ENCODE data around the gene MINDY3. TPM values are rescaled to one million over a fixed set of nuclear protein-coding genes. Genes with fewer than 3 reads are reported as not detected.

The MINDY3 gene
- total RNA-seq, 5 donors from 2014 or later (not counting 1 experiment from before 2014, with no cell fraction given), result 23.6 to 38.0 (median 29.0) TPM

GRCh38 chr10:15751046-15751445, 109.3 kb downstream of the MINDY3 start:
- no peaks in the 10 kb centered on the region for H3K36me3 ChIP-seq (ENCODE audit: control insufficient read depth in 2 of 2, extremely low read depth in 1 of 2, insufficient read depth in 1 of 2, low read length in 1 of 2)

GRCh38 chr10:15748126-15748525, 112.2 kb downstream of the MINDY3 start:
- no peaks in the 10 kb centered on the region for H3K36me3 Mint-ChIP-seq
- Histone ChIP-seq H3K27ac (ENCODE audit: low read length) (no peak overlapping the region), H3K36me3 (ENCODE audit: control insufficient read depth in 2 of 2, extremely low read depth in 1 of 2, insufficient read depth in 1 of 2, low read length in 1 of 2) (no peaks in the 10 kb centered on the region), H3K4me1 (ENCODE audit: control insufficient read depth in 1 of 2, extremely low read depth in 1 of 2, insufficient read depth in 2 of 2, low read length in 2 of 2) (no peaks in the 10 kb centered on the region), H3K9me3 (no peaks in the 10 kb centered on the region), H3K27me3 (replicated peaks in 1 of 2; ENCODE audit: control insufficient read depth in 2 of 2, extremely low read depth in 1 of 2, insufficient read depth in 2 of 2, low read length in 1 of 2) (peaks cover 0 to 8% of the 10 kb centered on the region in 2 experiments), H3K4me3 (ENCODE audit: control insufficient read depth in 1 of 2, extremely low read depth in 1 of 2, low read length in 1 of 2) (no peak overlapping the region)
- no peak overlapping the region for H3K4me3 Mint-ChIP-seq
- ChIA-PET POLR2A (no interaction called here), CTCF (no interaction called here)
- ATAC-seq (replicated peaks in 1 of 4) (no peak), DNase-seq (no peak)
- H3K27ac Mint-ChIP-seq, result no peak overlapping the region
- peaks cover 19 to 20% of the 10 kb centered on the region in 2 donors for H3K27me3 Mint-ChIP-seq
- H3K4me1 Mint-ChIP-seq, result no peaks in the 10 kb centered on the region
- H3K9me3 Mint-ChIP-seq, result no peaks in the 10 kb centered on the region
- no CpG with 5 or more reads among the region's 3 CpGs for WGBS (ENCODE audit: insufficient coverage)

More at GRCh38 chr10:15751046-15751445, 109.3 kb downstream of the MINDY3 start:
- H3K4me3 ChIP-seq (ENCODE audit: control insufficient read depth in 1 of 2, extremely low read depth in 1 of 2, low read length in 1 of 2), result no peak overlapping the region
- Mint-ChIP-seq H3K4me1 (no peaks in the 10 kb centered on the region), H3K36me3 (no peaks in the 10 kb centered on the region), H3K27me3 (peaks cover 20 to 27% of the 10 kb centered on the region in 2 donors), H3K4me3 (no peak overlapping the region), H3K9me3 (no peaks in the 10 kb centered on the region), H3K27ac (no peak overlapping the region)
- ChIA-PET CTCF (no interaction called here), POLR2A (no interaction called here)
- H3K9me3 ChIP-seq, result no peaks in the 10 kb centered on the region
- peaks cover 0 to 11% of the 10 kb centered on the region in 2 experiments for H3K27me3 ChIP-seq (replicated peaks in 1 of 2; ENCODE audit: control insufficient read depth in 2 of 2, extremely low read depth in 1 of 2, insufficient read depth in 2 of 2, low read length in 1 of 2)
- DNase-seq (no peak), ATAC-seq (replicated peaks in 1 of 4) (no peak)
- no CpG with 5 or more reads among the region's 5 CpGs for WGBS (ENCODE audit: insufficient coverage)
- no peaks in the 10 kb centered on the region for H3K4me1 ChIP-seq (ENCODE audit: control insufficient read depth in 1 of 2, extremely low read depth in 1 of 2, insufficient read depth in 2 of 2, low read length in 2 of 2)
- no peak overlapping the region for H3K27ac ChIP-seq (ENCODE audit: low read length)

GRCh38 chr10:15747632-15748031, 112.7 kb downstream of the MINDY3 start:
- H3K4me1 Mint-ChIP-seq, result no peaks in the 10 kb centered on the region
- H3K4me3 ChIP-seq (ENCODE audit: control insufficient read depth in 1 of 2, extremely low read depth in 1 of 2, low read length in 1 of 2), result no peak overlapping the region
- DNase-seq (no peak), ATAC-seq (replicated peaks in 1 of 4) (no peak)
- no peak overlapping the region for H3K4me3 Mint-ChIP-seq
- ChIA-PET CTCF (no interaction called here), POLR2A (no interaction called here)
- peaks cover 14 to 16% of the 10 kb centered on the region in 2 donors for H3K27me3 Mint-ChIP-seq
- no peak overlapping the region for H3K27ac ChIP-seq (ENCODE audit: low read length)
- WGBS (ENCODE audit: insufficient coverage), result 83% methylated on average over 2 of the region's 3 CpGs
- H3K27me3 ChIP-seq (replicated peaks in 1 of 2; ENCODE audit: control insufficient read depth in 2 of 2, extremely low read depth in 1 of 2, insufficient read depth in 2 of 2, low read length in 1 of 2), result peaks cover 0 to 7% of the 10 kb centered on the region in 2 experiments
- no peaks in the 10 kb centered on the region for H3K36me3 Mint-ChIP-seq
- H3K9me3 Mint-ChIP-seq, result no peaks in the 10 kb centered on the region
- H3K4me1 ChIP-seq (ENCODE audit: control insufficient read depth in 1 of 2, extremely low read depth in 1 of 2, insufficient read depth in 2 of 2, low read length in 2 of 2), result no peaks in the 10 kb centered on the region
- H3K9me3 ChIP-seq, result no peaks in the 10 kb centered on the region
- no peak overlapping the region for H3K27ac Mint-ChIP-seq
- H3K36me3 ChIP-seq (ENCODE audit: control insufficient read depth in 2 of 2, extremely low read depth in 1 of 2, insufficient read depth in 1 of 2, low read length in 1 of 2), result no peaks in the 10 kb centered on the region

- Mint-ChIP-seq H3K9me3 (no peaks in the 10 kb centered on the region), H3K27ac (no peak overlapping the region), H3K27me3 (peaks cover 10 to 17% of the 10 kb centered on the region in 2 donors), H3K4me3 (no peak overlapping the region), H3K4me1 (no peaks in the 10 kb centered on the region), H3K36me3 (no peaks in the 10 kb centered on the region)
- H3K27ac ChIP-seq (ENCODE audit: low read length), result no peak overlapping the region
- no peaks in the 10 kb centered on the region for H3K4me1 ChIP-seq (ENCODE audit: control insufficient read depth in 1 of 2, extremely low read depth in 1 of 2, insufficient read depth in 2 of 2, low read length in 2 of 2)
- WGBS (ENCODE audit: insufficient coverage), result no CpG with 5 or more reads among the region's 1 CpG
- no peaks in the 10 kb centered on the region for H3K36me3 ChIP-seq (ENCODE audit: control insufficient read depth in 2 of 2, extremely low read depth in 1 of 2, insufficient read depth in 1 of 2, low read length in 1 of 2)
- H3K9me3 ChIP-seq, result no peaks in the 10 kb centered on the region
- no peak overlapping the region for H3K4me3 ChIP-seq (ENCODE audit: control insufficient read depth in 1 of 2, extremely low read depth in 1 of 2, low read length in 1 of 2)
- ChIA-PET CTCF (no interaction called here), POLR2A (no interaction called here)
- ATAC-seq (replicated peaks in 1 of 4) (no peak), DNase-seq (no peak)
- H3K27me3 ChIP-seq (replicated peaks in 1 of 2; ENCODE audit: control insufficient read depth in 2 of 2, extremely low read depth in 1 of 2, insufficient read depth in 2 of 2, low read length in 1 of 2), result peaks cover 2% of the 10 kb centered on the region in 2 experiments
These were observed 114.6 kb downstream of the MINDY3 start for GRCh38 chr10:15745751-15746150.

- no peaks in the 10 kb centered on the region for H3K36me3 Mint-ChIP-seq
- WGBS (ENCODE audit: insufficient coverage), result 33% methylated on average over 3 of the region's 7 CpGs
These were observed 116.0 kb downstream of the MINDY3 start for GRCh38 chr10:15744217-15744865.

GRCh38 chr10:15743443-15743842, 116.9 kb downstream of the MINDY3 start:
- DNase-seq, result no peak
- ATAC-seq (replicated peaks in 1 of 4), result no peak
- Histone ChIP-seq H3K27ac (ENCODE audit: low read length) (no peak overlapping the region), H3K9me3 (no peaks in the 10 kb centered on the region), H3K36me3 (ENCODE audit: control insufficient read depth in 2 of 2, extremely low read depth in 1 of 2, insufficient read depth in 1 of 2, low read length in 1 of 2) (no peaks in the 10 kb centered on the region), H3K27me3 (replicated peaks in 1 of 2; ENCODE audit: control insufficient read depth in 2 of 2, extremely low read depth in 1 of 2, insufficient read depth in 2 of 2, low read length in 1 of 2) (peaks cover 0 to 2% of the 10 kb centered on the region in 2 experiments), H3K4me1 (ENCODE audit: control insufficient read depth in 1 of 2, extremely low read depth in 1 of 2, insufficient read depth in 2 of 2, low read length in 2 of 2) (no peaks in the 10 kb centered on the region), H3K4me3 (ENCODE audit: control insufficient read depth in 1 of 2, extremely low read depth in 1 of 2, low read length in 1 of 2) (no peak overlapping the region)
- Mint-ChIP-seq H3K27ac (no peak overlapping the region), H3K27me3 (peaks cover 8 to 14% of the 10 kb centered on the region in 2 donors), H3K36me3 (no peaks in the 10 kb centered on the region), H3K4me3 (no peak overlapping the region), H3K4me1 (no peaks in the 10 kb centered on the region), H3K9me3 (no peaks in the 10 kb centered on the region)
- ChIA-PET CTCF (no interaction called here), POLR2A (no interaction called here)
- 71% methylated on average over 2 of the region's 2 CpGs for WGBS (ENCODE audit: insufficient coverage)

More at GRCh38 chr10:15744217-15744865, 116.0 kb downstream of the MINDY3 start:
- DNase-seq (peak in 16 of 35 experiments; percentile 2 to 39 (median 8)), ATAC-seq (replicated peaks in 1 of 4) (no peak)
- Mint-ChIP-seq H3K27me3 (peaks cover 8 to 14% of the 10 kb centered on the region in 2 donors), H3K4me1 (no peaks in the 10 kb centered on the region), H3K4me3 (no peak overlapping the region), H3K9me3 (no peaks in the 10 kb centered on the region), H3K27ac (no peak overlapping the region)
- H3K36me3 ChIP-seq (ENCODE audit: control insufficient read depth in 2 of 2, extremely low read depth in 1 of 2, insufficient read depth in 1 of 2, low read length in 1 of 2), result no peaks in the 10 kb centered on the region
- H3K9me3 ChIP-seq, result no peaks in the 10 kb centered on the region
- no peaks in the 10 kb centered on the region for H3K4me1 ChIP-seq (ENCODE audit: control insufficient read depth in 1 of 2, extremely low read depth in 1 of 2, insufficient read depth in 2 of 2, low read length in 2 of 2)
- ChIA-PET POLR2A (no interaction called here), CTCF (no interaction called here)
- peaks cover 0 to 2% of the 10 kb centered on the region in 2 experiments for H3K27me3 ChIP-seq (replicated peaks in 1 of 2; ENCODE audit: control insufficient read depth in 2 of 2, extremely low read depth in 1 of 2, insufficient read depth in 2 of 2, low read length in 1 of 2)
- no peak overlapping the region for H3K27ac ChIP-seq (ENCODE audit: low read length)
- no peak overlapping the region for H3K4me3 ChIP-seq (ENCODE audit: control insufficient read depth in 1 of 2, extremely low read depth in 1 of 2, low read length in 1 of 2)
